Osteocyte (in vitro differentiated cells): ENCODE results near the gene CRYBG2. TPM values are rescaled to one million over a fixed set of nuclear protein-coding genes. Genes with fewer than 3 reads are reported as not detected.
"Not testable (repeated sequence)": the region's sequence is repeated elsewhere in the genome, so short reads cannot be mapped to it uniquely, and the experiment has no call there.

Source experiments
- DNase-seq: peaks from one replicate; pipeline ENCODE4 v3.0.0; 2021; ENCODE audit warnings: mixed read lengths; ENCODE audit not compliant: unreplicated experiment; ENCODE audit errors: extremely low spot score
- H3K27ac Mint-ChIP-seq: one replicate; pipeline ENCODE4 v1.8.0; 2021; ENCODE audit warnings: mild to moderate bottlenecking, mixed read lengths; ENCODE audit not compliant: unreplicated experiment
- H3K27me3 Mint-ChIP-seq: one replicate; pipeline ENCODE4 v1.8.0; 2021; ENCODE audit warnings: mixed read lengths; ENCODE audit not compliant: unreplicated experiment
- H3K36me3 Mint-ChIP-seq: one replicate; pipeline ENCODE4 v1.8.0; 2021; ENCODE audit warnings: mixed read lengths; ENCODE audit not compliant: unreplicated experiment
- H3K4me1 Mint-ChIP-seq: one replicate; pipeline ENCODE4 v1.8.0; 2021; ENCODE audit warnings: mixed read lengths; ENCODE audit not compliant: unreplicated experiment
- H3K4me3 Mint-ChIP-seq: one replicate; pipeline ENCODE4 v1.8.0; 2021; ENCODE audit warnings: mild to moderate bottlenecking, moderate library complexity, mixed read lengths; ENCODE audit not compliant: unreplicated experiment
- H3K9me3 Mint-ChIP-seq: one replicate; pipeline ENCODE4 v1.8.0; 2021; ENCODE audit warnings: mixed read lengths; ENCODE audit not compliant: unreplicated experiment
- CTCF ChIP-seq: fragments of 200-600 bp; sonication (generic); IDR thresholded peaks from 2 replicates; pipeline ENCODE4 v1.5.0; 2021; ENCODE audit warnings: antibody characterized with exemption, mild to moderate bottlenecking, moderate library complexity
- total RNA-seq: library from RNA; stranded (reverse); gene quantifications from 2 replicates; pipeline ENCODE4 v1.2.1, GENCODE V29; 2021

CRYBG2 gene
- total RNA-seq, 1 donor from 2014 or later: not detected

- Mint-ChIP-seq H3K27ac (no peak overlapping the region), H3K36me3 (no peaks in the 10 kb centered on the region), H3K9me3 (no peaks in the 10 kb centered on the region), H3K27me3 (no peaks in the 10 kb centered on the region), H3K4me1 (no peaks in the 10 kb centered on the region), H3K4me3 (no peak overlapping the region)
- no peak for DNase-seq
- no peak for TF ChIP-seq CTCF
Measured at GRCh38 chr1:26293911-26294463, 59.9 kb downstream of the CRYBG2 start.

GRCh38 chr1:26292735-26293134 lies 61.2 kb downstream of the CRYBG2 start:
- not testable (repeated sequence) for DNase-seq, H3K4me3 Mint-ChIP-seq, H3K27ac Mint-ChIP-seq, H3K4me1 Mint-ChIP-seq, H3K9me3 Mint-ChIP-seq, H3K36me3 Mint-ChIP-seq, H3K27me3 Mint-ChIP-seq

- no peak for TF ChIP-seq CTCF
- Mint-ChIP-seq H3K36me3 (no peaks in the 10 kb centered on the region), H3K27me3 (no peaks in the 10 kb centered on the region), H3K27ac (no peak overlapping the region), H3K9me3 (no peaks in the 10 kb centered on the region), H3K4me1 (peaks cover 8% of the 10 kb centered on the region), H3K4me3 (no peak overlapping the region)
- DNase-seq: no peak
Measured at GRCh38 chr1:26291939-26292338, 62.0 kb downstream of the CRYBG2 start.

- H3K4me1 Mint-ChIP-seq: peaks cover 9% of the 10 kb centered on the region
- H3K4me3 Mint-ChIP-seq: no peak overlapping the region
- no peak for DNase-seq
- no peak overlapping the region for H3K27ac Mint-ChIP-seq
- no peaks in the 10 kb centered on the region for H3K27me3 Mint-ChIP-seq
- H3K36me3 Mint-ChIP-seq: no peaks in the 10 kb centered on the region
- no peaks in the 10 kb centered on the region for H3K9me3 Mint-ChIP-seq
- no peak for TF ChIP-seq CTCF
Measured at GRCh38 chr1:26291433-26291832, 62.5 kb downstream of the CRYBG2 start.

- no peak for TF ChIP-seq CTCF
- H3K27ac Mint-ChIP-seq: no peak overlapping the region
- no peaks in the 10 kb centered on the region for H3K36me3 Mint-ChIP-seq
- no peaks in the 10 kb centered on the region for H3K27me3 Mint-ChIP-seq
- DNase-seq: no peak
- H3K4me3 Mint-ChIP-seq: no peak overlapping the region
- no peaks in the 10 kb centered on the region for H3K9me3 Mint-ChIP-seq
- peaks cover 9% of the 10 kb centered on the region for H3K4me1 Mint-ChIP-seq
Measured at GRCh38 chr1:26290882-26291261, 63.1 kb downstream of the CRYBG2 start.
